Sigmoid colon (tissue), 4 donors: ENCODE data around the gene CRYBG1.

Source experiments
- EP300 ChIP-seq, 4 donors: sonication (generic); formaldehyde crosslinking; IDR thresholded peaks; one replicate each; pipeline ENCODE4 v1.6.1; 2017; ENCODE audit warnings: antibody characterized with exemption in 4 of 4
- TF ChIP-seq, protein P1 (sequence below), 4 experiments: fragments of 450-650 bp in 3 of 4; fragments of 200-600 bp in 1 of 4; IDR thresholded peaks; one replicate each; pipeline ENCODE4 v1.5.1; 2016 to 2019; ENCODE audit warnings: antibody characterized with exemption in 4 of 4, mild to moderate bottlenecking in 3 of 4, moderate library complexity in 2 of 4

DNA sequence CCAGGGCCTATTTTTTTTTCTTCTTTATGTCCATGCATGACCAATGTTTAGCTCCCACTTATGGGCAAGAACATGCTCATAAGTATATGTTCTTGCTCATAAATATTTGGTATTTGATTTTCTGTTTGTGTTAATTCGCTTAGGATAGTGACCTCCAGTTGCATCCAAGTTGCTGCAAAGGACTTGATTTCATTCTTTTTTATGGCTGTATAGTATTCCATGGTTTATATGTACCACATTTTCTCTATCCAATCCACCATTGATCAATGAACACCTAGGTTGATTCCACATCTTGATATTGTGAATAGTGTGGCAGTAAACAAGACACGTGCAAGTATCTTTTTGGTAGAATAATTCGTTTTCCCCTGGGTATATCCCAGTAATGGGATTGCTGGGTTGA lies 190.6 kb downstream of the CRYBG1 start:
- no peak for TF ChIP-seq EP300 (IDR thresholded peaks at IDR 0.05)
- TF ChIP-seq, protein P1, sequence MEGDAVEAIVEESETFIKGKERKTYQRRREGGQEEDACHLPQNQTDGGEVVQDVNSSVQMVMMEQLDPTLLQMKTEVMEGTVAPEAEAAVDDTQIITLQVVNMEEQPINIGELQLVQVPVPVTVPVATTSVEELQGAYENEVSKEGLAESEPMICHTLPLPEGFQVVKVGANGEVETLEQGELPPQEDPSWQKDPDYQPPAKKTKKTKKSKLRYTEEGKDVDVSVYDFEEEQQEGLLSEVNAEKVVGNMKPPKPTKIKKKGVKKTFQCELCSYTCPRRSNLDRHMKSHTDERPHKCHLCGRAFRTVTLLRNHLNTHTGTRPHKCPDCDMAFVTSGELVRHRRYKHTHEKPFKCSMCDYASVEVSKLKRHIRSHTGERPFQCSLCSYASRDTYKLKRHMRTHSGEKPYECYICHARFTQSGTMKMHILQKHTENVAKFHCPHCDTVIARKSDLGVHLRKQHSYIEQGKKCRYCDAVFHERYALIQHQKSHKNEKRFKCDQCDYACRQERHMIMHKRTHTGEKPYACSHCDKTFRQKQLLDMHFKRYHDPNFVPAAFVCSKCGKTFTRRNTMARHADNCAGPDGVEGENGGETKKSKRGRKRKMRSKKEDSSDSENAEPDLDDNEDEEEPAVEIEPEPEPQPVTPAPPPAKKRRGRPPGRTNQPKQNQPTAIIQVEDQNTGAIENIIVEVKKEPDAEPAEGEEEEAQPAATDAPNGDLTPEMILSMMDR (IDR thresholded peaks at IDR 0.05), result no peak
